ENCODE results near the gene LACTBL1.
A peak's percentile ranks its signal among the peaks of the same experiment; 100 is the strongest.

LACTBL1 gene

GRCh38 chr1:22910286-22910685 lies 62.4 kb downstream of the LACTBL1 start:
- DNase-seq, result no peak

GRCh38 chr1:22908880-22909426 lies 63.7 kb downstream of the LACTBL1 start:
- DNase-seq, result no peak

GRCh38 chr1:22907528-22907927 lies 65.1 kb downstream of the LACTBL1 start:
- no peak for DNase-seq

- no peak for DNase-seq
Observed at GRCh38 chr1:22906968-22907367, 65.7 kb downstream of the LACTBL1 start.

- peak; percentile 44 for DNase-seq
Observed at GRCh38 chr1:22903113-22903512, 69.6 kb downstream of the LACTBL1 start.

Data from fibroblast of upper back skin (primary cell).